Epithelial cell of esophagus (primary cell): ENCODE results near the gene GAP43.

Source experiments
- DNase-seq: peaks from one replicate; pipeline ENCODE4 v3.0.0; 2010; ENCODE audit warnings: low read depth
- H3K4me3 ChIP-seq: 2 replicates; pipeline ENCODE4 v1.5.1; 2011; ENCODE audit warnings: mild to moderate bottlenecking, low read length, control low read depth
- TF ChIP-seq, protein P1 (sequence below): IDR thresholded peaks from 2 replicates; pipeline ENCODE4 v1.5.1; 2011; ENCODE audit warnings: low read depth, mild to moderate bottlenecking, low read length, control low read depth, inconsistent platforms; ENCODE audit not compliant: insufficient read depth; ENCODE audit errors: missing control alignments

Gene GAP43

DNA sequence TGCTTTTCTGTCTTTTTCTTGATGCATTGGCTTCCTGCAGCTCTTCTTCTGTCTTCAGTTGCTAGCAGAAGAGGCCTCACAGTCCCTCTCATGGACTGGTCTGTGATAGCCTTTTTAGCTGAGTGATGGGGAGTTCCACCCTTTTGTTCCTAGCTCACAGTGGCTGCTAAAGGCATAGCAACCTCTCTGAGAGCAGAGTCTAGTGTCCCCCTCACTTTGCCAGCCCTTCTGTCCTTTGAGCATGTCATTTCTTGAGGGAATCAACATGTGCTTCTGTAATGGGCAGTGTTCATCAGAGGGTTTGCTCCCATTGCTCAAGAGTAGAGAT, 44.4 kb downstream of the GAP43 start:
- TF ChIP-seq, protein P1, sequence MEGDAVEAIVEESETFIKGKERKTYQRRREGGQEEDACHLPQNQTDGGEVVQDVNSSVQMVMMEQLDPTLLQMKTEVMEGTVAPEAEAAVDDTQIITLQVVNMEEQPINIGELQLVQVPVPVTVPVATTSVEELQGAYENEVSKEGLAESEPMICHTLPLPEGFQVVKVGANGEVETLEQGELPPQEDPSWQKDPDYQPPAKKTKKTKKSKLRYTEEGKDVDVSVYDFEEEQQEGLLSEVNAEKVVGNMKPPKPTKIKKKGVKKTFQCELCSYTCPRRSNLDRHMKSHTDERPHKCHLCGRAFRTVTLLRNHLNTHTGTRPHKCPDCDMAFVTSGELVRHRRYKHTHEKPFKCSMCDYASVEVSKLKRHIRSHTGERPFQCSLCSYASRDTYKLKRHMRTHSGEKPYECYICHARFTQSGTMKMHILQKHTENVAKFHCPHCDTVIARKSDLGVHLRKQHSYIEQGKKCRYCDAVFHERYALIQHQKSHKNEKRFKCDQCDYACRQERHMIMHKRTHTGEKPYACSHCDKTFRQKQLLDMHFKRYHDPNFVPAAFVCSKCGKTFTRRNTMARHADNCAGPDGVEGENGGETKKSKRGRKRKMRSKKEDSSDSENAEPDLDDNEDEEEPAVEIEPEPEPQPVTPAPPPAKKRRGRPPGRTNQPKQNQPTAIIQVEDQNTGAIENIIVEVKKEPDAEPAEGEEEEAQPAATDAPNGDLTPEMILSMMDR = no peak
- no peak for DNase-seq
- no peak overlapping the region for H3K4me3 ChIP-seq

DNA sequence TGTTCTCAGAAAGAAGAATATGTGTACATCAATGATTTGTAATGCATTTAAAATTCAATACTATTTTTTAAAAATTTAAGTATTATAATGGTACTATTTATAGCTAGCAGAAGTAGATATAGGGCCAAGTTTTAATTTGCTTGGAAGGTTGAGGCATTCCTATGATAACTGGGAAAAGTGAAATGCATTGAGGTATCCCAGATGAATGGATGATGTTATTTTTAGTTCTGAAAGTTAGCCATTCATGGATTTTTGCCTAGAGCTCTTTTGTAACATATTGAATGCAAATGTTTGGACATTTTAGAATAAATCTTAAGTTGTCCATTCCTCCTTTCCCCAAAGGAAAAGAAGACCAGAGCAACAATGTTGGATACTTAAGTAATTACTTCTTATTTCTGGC, 47.6 kb downstream of the GAP43 start:
- no peak overlapping the region for H3K4me3 ChIP-seq
- DNase-seq = no peak
- TF ChIP-seq, protein P1 = no peak

DNA sequence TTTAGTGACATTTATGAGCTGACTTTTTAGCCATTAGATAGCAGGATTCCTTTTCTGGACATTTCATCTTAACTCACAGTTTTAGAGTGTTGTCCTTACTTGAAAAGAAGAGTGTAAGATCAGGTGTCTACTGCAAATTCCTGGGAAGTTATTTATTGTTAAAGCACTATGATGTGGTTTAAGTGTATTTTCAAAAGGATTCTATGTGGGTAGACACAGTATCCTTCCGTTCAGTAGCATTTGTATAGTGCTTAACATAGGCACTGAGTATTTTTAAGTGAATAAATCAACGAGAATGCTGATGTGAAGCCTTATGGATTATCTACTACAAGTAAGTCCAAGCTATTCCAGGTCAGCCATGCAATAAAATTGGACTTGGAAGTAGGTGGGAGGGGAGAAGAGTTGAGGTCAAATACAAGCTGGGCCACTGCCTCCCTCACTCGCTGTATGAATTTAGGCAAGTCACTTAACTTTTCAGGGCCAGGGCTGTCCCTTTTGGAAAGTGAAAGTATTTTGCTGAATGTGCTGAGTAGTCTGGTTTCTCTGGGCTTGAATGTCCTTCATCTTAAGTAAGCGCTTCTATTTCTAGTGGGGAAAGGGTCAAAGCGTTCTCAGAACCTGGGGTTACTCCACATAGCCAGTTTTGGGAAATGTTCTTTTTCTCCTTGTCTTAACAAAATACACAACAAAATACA, 48.6 kb downstream of the GAP43 start:
- no peak for DNase-seq
- TF ChIP-seq, protein P1 = no peak

DNA sequence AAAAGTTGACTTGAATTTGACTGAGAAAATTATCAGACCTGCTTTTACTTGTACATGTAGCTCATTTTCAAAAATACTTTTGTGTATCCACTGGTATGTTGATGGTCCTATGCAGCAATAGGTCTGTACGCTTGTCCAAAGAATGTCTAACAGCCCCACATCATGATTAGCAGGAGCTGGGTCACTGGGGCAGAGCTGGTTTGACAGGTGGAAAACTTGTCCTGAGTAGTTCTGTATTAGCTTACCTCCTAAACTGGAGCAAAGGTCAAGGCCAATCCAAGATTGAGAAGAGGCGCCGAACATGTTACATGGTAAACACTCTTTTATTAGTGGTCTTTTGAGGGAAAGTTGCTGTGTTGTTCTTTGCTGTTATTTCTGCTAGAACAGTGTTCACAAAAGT, 50.6 kb downstream of the GAP43 start:
- no peak for DNase-seq
- TF ChIP-seq, protein P1 = no peak

More for the DNA sequence above, 48.6 kb downstream of the GAP43 start:
- no peak overlapping the region for H3K4me3 ChIP-seq

DNA sequence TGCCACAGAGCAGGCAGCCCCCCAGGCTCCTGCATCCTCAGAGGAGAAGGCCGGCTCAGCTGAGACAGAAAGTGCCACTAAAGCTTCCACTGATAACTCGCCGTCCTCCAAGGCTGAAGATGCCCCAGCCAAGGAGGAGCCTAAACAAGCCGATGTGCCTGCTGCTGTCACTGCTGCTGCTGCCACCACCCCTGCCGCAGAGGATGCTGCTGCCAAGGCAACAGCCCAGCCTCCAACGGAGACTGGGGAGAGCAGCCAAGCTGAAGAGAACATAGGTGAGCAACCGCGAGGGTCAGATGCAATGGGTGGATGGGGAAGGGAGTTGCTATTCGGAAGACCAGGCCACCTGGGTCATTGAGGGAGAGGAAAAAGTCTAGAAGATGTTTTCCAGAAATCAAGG, 53.0 kb downstream of the GAP43 start:
- DNase-seq = no peak
- H3K4me3 ChIP-seq = no peak overlapping the region
- TF ChIP-seq, protein P1 = no peak

More for the DNA sequence above, 50.6 kb downstream of the GAP43 start:
- no peak overlapping the region for H3K4me3 ChIP-seq

DNA sequence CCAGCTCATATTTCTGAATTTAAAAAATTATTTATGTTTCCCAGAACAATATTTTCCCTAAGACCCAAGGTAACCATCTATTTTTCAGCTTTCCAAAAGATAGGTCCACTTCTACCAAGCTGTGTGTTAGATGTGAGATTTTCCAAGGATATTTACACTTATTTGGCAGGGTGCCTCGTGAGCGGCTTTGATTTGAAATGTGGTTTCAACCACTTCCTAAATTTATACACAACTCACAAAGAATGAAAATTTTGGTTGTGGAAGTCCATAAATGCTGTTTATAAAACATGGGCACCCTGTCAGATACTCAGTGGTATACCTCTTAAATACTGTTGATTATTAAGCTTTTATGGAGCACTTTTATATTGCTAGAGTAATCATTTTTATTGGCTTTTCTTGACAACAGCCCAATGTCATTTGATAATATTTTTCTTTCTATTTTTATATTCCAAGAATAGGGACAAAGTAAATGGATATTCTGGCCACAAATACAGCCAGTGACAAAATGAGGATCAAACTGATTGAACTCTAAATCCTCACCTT, 57.6 kb downstream of the GAP43 start:
- no peak overlapping the region for H3K4me3 ChIP-seq
- TF ChIP-seq, protein P1 = no peak
- DNase-seq = no peak

DNA sequence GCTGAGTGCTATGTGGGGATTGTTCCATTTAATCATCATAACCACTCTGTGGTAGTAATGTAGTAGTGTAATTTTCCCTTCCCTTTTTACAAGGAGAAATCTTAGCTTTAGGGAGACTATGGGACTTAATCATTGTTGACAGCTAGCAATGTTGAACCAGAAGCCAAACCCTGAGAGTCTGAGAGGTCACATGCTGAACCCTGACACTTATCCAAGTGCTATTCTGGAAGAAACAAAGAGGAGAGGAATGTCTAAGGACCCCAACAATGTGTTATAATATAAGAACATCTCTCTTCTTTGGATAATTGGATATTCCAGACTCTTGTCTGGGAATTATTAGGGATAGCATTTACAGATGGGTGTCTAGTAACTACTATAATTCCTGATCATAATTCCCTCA, 58.4 kb downstream of the GAP43 start:
- no peak for DNase-seq
- TF ChIP-seq, protein P1 = no peak
- H3K4me3 ChIP-seq = no peak overlapping the region
